GM21529 (cell line): Measurements from ENCODE around the gene UTP11.
"Not testable (repeated sequence)": the region's sequence is repeated elsewhere in the genome, so short reads cannot be mapped to it uniquely, and the experiment has no call there.

Experiments used
- ATAC-seq: cut with Tn5 transposase; IDR thresholded peaks from one replicate; pipeline ENCODE4 v1.9.1; 2021; ENCODE audit not compliant: unreplicated experiment

UTP11 gene

DNA sequence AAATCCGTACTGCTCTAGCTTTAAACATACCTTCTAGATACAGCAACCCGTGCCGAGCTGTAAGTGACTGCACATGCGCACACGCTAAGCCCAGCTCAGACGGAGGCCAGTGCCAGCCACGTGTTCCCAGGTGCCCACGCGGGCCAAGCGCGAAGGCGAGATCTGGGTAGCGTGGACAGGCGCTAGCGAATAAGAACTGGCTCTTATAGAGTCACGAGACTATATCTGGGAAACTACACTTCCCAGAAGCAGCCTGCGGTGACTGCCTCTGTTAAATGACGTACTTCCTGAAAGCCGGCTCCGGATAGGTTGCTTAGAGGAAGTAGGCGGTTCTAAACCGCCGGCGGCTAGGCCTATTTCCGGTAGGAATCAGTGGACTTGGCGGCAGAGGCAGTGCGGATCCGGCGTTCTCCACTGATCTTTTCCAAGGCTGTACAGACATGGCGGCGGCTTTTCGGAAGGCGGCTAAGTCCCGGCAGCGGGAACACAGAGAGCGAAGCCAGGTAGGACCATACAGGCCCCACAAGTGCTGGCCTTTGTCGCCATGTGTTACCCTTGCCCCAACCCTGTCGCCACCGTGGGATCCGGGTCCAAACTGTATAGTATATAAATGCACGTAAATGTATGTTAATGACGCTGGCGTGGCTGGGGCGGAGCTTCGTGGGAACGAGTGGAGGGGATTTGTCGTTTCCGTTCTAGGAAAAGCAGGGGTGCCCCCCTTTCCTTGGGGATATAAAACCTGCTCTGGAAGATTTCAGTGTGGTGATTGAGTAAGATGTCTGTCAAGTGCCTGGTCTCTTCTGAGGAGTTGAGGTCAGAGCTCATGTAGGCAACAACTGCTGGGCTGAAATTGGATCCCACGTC is at the start of gene UTP11:
Gene UTP11 (plus strand): TSS at position 372 of the 864 bp plus-strand sequence. CDS start 69 bp downstream, at position 441.
- ATAC-seq, result peak; percentile 97

DNA sequence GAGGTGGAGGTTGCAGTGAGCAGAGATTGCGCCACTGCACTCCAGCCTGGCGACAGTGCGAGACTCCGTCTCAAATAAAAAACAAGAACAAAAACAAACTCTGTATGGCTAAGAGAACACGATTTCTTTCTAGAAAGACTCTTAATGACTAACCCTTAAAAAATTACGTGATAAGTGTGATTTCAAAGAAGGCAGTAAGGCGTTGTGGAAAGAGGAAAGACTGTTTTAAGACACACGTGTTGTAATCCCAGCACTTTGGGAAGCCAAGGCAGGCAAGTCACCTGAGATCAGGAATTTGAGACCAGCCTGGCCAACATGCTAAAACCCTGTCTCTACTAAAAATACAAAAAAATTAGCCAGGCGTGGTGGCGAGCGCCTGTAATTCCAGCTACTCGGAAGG is 48.4 kb upstream of the UTP11 start:
- not testable (repeated sequence) for ATAC-seq

DNA sequence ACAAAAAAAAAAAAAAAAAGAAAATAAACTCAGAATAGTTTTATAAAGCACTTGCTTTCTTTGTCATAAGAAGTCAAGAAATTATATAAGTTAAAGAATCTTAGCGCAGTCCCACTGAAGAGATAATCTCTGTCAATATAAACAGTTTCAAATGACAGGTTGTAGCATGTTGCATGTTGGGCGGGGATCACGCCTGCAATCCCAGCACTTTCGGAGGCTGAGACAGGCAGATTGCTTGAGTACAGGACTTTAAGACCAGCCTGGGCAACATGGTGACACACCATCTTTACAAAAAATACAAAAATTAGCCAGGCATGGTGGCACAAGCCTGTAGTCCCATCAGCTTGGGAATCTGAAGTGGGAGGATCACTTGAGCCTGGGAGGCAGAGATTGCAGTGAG is 47.2 kb upstream of the UTP11 start:
- no peak for ATAC-seq

- ATAC-seq, result not testable (repeated sequence)
Observed at GRCh38 chr1:37973684-37974083, 38.9 kb upstream of the UTP11 start.

DNA sequence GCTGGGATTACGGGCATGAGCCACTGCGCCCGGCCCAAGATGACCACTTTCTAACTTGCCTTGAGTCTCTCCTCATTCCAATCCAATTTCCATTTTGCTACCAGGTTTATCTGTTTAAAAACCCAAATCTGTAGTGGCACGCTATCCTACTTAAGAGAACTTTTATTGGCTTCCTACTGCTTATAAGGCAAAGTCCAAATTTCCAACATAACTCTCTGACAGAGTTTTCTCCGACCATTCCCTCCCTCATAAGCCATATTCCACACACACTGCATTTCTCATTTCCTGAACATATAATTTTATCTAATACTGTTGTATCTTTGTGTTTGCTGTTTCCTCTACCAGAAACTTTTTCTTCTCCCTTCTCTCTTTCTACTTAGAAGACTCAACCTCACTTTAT is 38.0 kb upstream of the UTP11 start:
- no peak for ATAC-seq

- not testable (repeated sequence) for ATAC-seq
Observed at GRCh38 chr1:37975083-37975482, 37.5 kb upstream of the UTP11 start.

DNA sequence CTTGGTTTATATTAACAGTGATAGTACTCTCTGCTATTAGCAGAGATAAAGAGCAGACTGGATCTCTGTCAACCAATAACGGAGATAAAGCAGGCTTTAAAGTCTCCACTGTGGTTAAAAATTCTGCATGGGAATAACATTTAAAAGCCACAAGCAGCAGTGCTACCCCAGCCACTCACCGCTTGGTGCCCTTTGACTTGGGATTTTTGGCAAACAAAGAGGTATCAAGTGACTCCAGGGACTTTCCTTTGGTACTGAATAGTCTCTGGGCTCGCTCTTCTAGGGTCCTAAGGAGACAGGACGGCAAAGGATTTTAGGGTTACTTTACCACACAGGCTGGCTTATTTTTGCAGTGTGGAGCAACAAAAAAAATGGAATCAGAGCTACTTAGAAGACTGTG is 34.0 kb upstream of the UTP11 start:
- no peak for ATAC-seq

DNA sequence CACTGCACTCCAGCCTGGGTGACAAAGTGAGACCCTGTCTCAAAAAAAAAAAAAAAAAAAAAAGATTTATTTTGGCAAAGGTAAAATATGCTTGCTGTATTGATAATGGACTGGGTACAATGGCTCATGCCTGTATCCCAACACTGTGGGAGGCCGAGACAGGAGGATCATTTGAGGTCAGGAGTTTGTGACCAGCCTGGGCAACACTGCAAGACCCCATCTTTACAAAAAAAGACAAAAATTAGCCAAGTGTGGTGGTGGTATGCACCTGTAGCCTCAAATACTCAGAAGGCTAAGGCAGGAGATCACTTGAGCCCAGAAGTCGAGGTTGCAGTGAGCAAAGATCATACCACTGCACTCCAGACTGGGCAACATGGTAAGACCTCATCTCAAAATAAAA is 29.0 kb upstream of the UTP11 start:
- ATAC-seq, result no peak

DNA sequence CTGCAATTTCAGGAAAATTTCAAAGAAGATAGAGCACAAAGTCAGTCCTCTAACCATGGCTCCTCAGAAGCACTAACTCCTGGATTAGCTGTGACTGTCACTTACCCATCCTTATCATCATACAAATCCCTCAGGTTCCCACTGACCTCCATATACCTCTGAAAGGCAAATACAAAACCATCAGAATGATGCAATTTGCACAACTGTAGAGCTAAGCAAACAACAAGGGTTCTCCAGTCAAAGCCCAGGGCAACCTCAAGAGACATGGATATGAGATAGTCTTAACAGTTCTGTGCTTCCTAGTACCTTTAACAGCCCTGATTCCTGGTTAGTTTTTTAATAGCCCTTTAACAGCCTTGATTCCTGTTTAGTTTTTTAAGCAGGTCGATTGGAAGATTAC is 24.9 kb upstream of the UTP11 start:
- ATAC-seq, result no peak

GRCh38 chr1:37989361-37989930 is 23.1 kb upstream of the UTP11 start:
- peak; percentile 23 for ATAC-seq

GRCh38 chr1:37994886-37995566 is 17.5 kb upstream of the UTP11 start:
- ATAC-seq, result no peak

GRCh38 chr1:37995751-37996345 is 16.7 kb upstream of the UTP11 start:
- no peak for ATAC-seq

DNA sequence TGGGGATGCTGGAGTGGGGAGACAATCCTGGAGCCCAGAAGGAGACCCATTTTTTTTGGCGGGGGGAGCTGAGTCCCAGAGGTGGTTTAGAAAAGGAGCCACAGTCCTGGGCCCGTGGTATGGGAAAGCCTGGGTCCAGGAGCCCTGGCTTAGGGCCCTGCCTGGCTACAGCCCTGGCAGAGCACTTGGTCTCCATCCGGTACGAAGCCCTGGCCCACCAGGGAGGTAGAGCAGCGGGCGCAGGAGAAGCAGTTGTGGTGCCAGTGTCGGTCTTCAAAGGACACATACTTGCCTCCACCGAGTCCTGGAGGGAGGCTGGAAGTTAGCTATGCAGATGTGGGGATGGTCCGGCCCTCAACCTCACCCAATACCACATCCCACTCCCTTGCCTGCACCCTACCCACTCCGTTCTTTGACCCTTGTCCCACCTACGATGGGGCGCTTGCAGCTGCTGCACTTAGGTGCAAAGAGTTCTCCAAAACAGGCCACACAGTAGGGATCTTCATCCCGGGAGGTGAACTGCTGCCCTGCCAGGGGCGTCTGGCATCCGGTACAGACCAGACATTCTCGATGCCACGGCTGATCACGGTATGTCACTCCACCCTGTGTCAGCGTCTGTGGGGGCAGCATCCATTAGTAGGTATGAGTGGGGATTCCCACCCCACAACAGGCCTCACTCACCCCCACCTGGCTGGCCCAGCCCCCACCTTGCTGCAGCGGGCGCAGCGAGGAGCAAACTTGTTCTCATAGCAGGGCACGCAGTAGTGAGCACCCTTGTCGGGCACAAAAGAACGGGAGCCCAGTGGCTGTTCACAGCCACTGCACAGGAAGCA is 15.1 kb upstream of the UTP11 start:
- no peak for ATAC-seq

GRCh38 chr1:37998089-37998808 is 14.3 kb upstream of the UTP11 start:
- ATAC-seq, result no peak

DNA sequence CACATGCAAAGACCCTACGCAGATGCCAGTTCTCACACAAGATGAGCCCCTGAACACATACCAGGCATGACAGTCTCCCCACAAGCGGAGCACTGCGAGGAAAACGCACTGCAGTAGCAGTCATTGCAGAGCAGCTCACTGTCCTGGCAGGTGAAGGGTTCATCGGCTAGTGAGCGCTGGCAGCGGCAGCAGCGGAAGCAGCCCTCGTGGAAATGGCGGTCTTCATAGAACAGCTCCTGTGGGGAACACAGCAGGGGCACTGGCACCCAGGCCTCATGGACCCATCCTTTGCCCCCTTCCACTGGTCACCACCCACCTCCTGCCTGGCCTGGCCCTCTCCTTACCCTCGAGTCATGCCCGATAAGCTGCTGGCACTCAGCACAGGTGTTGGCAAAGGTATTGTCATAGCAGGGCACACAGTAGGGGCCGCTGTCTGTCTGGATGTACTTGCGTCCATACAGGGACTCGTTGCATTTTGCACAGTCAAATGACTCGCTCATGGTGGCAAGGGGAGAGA is 13.6 kb upstream of the UTP11 start:
- ATAC-seq, result no peak

DNA sequence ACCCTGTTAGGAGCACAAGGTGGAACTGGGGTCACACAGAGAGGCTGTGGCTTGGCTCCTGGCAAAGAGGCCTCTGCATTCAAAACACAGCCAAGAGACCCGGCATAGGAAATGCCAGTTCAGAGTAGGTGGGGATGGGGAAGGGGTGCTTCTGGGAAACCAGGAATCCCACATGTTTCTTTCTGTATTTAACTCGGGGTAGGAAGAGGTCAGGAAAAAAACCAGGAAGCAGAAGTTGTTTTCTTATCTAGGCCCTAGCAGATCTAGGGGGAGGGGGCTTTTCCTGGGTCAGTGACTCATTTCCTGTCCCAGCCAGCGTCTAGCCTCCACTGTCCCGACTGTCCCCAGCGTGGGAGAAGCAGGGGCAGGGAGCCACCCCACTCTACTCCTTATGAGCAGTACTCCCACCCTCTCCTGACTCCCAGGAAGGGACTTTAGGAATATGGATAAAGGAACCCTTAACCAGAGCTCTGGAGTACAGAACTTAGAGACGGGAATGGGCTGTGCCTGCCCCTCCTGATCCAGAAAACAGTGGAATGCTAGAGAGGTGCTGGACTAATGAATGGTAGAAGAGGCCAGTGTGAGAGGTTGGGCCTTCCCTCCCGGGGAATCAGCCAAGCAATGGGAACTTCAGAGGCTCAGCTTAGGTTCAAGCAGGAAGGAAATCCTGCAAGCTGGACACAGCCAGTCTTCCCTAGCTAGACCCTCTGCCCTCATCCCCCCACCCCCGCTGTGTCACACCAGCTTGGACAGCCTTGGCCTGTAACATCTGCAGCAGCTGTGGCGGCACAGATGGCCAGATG is 12.9 kb upstream of the UTP11 start:
- no peak for ATAC-seq

DNA sequence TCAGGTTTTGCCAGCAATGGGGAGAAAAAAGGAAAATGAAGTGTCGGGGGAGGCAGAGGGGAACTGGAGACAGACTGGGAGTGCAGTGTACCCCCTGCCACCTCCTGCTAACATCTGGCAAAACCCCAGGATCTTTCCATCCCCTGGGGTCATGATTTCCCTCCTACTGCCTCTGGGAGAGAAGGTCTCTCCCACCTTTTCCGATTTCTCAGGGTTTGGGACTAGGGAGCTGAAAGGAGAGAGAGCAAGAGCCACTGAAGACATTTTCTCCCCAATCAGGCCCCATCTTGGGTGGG is 12.4 kb upstream of the UTP11 start:
- no peak for ATAC-seq

- ATAC-seq, result no peak
Observed at GRCh38 chr1:38000529-38001455, 11.7 kb upstream of the UTP11 start.
